Activated T-cell treated with anti-CD3 and anti-CD28 coated beads for 1 hour (primary cell): Measurements from ENCODE around the gene KLF14.
"Not testable (repeated sequence)": the region's sequence is repeated elsewhere in the genome, so short reads cannot be mapped to it uniquely, and the experiment has no call there.

ENCODE experiments used
- DNase-seq: peaks from one replicate; pipeline ENCODE4 v3.0.0-alpha.2; 2020; ENCODE audit warnings: low read depth

Gene KLF14

GRCh38 chr7:130712416-130712815 lies 21.6 kb downstream of the KLF14 start:
- no peak for DNase-seq

GRCh38 chr7:130708766-130709165 lies 25.2 kb downstream of the KLF14 start:
- no peak for DNase-seq

- DNase-seq = no peak
These were observed 26.0 kb downstream of the KLF14 start for GRCh38 chr7:130708001-130708400.

- DNase-seq = no peak
These were observed 30.2 kb downstream of the KLF14 start for GRCh38 chr7:130703851-130704250.

- no peak for DNase-seq
These were observed 32.4 kb downstream of the KLF14 start for GRCh38 chr7:130701650-130702049.

GRCh38 chr7:130700760-130701159 lies 33.2 kb downstream of the KLF14 start:
- DNase-seq = no peak

GRCh38 chr7:130699686-130700085 lies 34.3 kb downstream of the KLF14 start:
- no peak for DNase-seq

- DNase-seq = no peak
These were observed 36.2 kb downstream of the KLF14 start for GRCh38 chr7:130697820-130698219.

GRCh38 chr7:130695840-130696239 lies 38.2 kb downstream of the KLF14 start:
- DNase-seq = no peak

- not testable (repeated sequence) for DNase-seq
These were observed 41.6 kb downstream of the KLF14 start for GRCh38 chr7:130692396-130692795.

- no peak for DNase-seq
These were observed 44.3 kb downstream of the KLF14 start for GRCh38 chr7:130689683-130690082.

GRCh38 chr7:130683026-130683425 lies 51.0 kb downstream of the KLF14 start:
- no peak for DNase-seq
